ENCODE measurements around the gene ITGB3.

DNA sequence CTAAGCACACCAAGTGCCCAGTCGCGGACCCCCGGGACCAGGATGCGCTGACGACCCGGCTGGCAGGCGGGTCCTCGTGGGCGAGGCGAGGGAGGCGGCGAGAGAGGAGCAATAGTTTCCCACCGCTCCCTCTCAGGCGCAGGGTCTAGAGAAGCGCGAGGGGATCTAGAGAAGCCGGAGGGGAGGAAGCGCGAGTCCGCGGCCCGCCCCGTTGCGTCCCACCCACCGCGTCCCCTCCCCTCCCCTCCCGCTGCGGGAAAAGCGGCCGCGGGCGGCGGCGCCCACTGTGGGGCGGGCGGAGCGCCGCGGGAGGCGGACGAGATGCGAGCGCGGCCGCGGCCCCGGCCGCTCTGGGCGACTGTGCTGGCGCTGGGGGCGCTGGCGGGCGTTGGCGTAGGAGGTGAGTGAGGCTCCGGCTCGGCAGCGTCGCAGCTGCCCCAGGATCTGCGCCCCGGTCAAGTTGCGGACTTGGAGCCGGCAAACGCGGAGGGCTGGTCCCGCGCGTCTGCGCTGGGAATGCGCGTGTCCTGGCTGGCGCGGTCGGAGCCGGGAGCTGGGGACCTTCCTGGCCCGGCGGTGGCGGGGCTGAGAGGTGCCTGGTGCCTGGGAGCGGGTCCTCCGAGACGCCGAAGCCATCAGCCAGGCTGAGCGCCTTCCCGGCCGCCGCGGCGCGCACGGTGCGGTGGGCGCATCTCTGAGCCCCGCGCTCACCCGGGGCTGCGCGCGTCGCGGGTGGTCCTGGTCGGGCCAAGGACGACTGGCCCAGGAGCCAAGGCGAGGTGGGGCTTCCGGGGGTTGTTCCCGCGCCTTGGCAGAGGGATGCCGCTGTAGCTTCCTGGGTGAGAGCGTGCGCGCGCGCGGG, at the start of gene ITGB3:
- TF ChIP-seq CTCF (IDR thresholded peaks at IDR 0.05) (peak in 2 of 3 donors; percentile 40), POLR2A (IDR thresholded peaks at IDR 0.05) (no peak)

Data from ovary (tissue), 3 donors.